OCI-LY1 (cell line): ENCODE measurements around the gene BMPR1B.

Source experiments
- EZH2 ChIP-seq: fragments of 200-600 bp; sonication (generic), shearing (Covaris generic); IDR thresholded peaks from 2 replicates; pipeline ENCODE4 v1.8.0; 2017; ENCODE audit warnings: borderline replicate concordance, mixed run types, mild to moderate bottlenecking, antibody characterized with exemption, low read length, moderate library complexity, mixed read lengths
- TF ChIP-seq, protein P1 (sequence below): fragments of 200-600 bp; sonication (generic), shearing (Covaris generic); IDR thresholded peaks from 2 replicates; pipeline ENCODE4 v1.5.1; 2017; ENCODE audit warnings: mild to moderate bottlenecking, antibody characterized with exemption, low read length, moderate library complexity, mixed read lengths

DNA sequence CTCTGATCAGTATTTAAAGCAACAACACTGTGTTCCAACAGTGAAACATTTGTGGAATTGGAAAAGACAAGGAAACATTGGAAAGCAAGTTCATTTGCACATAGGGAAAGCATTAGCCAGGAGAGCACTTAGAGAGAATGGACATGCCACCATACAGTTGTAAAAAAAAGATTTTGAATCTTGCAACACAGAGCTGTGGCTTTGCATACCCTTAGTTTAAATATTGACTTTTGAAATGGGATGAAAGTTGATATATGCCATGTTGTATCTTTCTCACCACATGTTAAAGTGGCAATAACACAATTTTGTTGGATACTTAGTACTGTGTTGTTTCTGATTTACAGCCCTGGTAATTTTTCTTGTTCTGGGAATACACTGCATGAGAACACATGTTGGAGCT, 208.1 kb downstream of the BMPR1B start:
- TF ChIP-seq, protein P1, sequence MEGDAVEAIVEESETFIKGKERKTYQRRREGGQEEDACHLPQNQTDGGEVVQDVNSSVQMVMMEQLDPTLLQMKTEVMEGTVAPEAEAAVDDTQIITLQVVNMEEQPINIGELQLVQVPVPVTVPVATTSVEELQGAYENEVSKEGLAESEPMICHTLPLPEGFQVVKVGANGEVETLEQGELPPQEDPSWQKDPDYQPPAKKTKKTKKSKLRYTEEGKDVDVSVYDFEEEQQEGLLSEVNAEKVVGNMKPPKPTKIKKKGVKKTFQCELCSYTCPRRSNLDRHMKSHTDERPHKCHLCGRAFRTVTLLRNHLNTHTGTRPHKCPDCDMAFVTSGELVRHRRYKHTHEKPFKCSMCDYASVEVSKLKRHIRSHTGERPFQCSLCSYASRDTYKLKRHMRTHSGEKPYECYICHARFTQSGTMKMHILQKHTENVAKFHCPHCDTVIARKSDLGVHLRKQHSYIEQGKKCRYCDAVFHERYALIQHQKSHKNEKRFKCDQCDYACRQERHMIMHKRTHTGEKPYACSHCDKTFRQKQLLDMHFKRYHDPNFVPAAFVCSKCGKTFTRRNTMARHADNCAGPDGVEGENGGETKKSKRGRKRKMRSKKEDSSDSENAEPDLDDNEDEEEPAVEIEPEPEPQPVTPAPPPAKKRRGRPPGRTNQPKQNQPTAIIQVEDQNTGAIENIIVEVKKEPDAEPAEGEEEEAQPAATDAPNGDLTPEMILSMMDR, result no peak
- no peak for TF ChIP-seq EZH2
